ENCODE data around the gene ARHGAP44. TPM values are rescaled to one million over a fixed set of nuclear protein-coding genes. Genes with fewer than 3 reads are reported as not detected.

ARHGAP44 gene
- total RNA-seq, 1 experiment from 2014 or later, result 7.3 TPM

DNA sequence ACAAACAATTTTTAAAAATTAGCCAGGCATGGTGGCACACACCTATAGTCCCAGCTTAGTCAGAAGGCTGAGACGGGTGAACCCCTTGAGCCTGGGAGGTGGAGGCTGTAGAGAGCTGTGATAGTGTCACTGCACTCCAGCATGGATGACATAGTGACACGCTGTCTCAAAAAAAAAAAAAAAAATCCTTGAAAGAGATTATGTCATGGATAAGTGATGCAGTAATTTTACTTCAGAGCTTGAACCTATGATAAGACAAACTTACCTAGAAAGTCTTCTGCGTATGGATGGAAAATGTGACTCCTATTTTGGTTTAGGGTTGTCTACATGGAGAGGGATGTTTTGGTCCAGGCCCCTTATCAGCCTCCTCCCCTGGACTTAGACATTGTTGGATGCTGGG, 176.7 kb downstream of the ARHGAP44 start:
- H3K27me3 ChIP-seq (ENCODE audit: insufficient read depth, low read length), result no peaks in the 10 kb centered on the region
- H2AFZ ChIP-seq (ENCODE audit: low read depth, low read length, poor library complexity, severe bottlenecking), result no peak overlapping the region
- no peak overlapping the region for H3K27ac ChIP-seq (ENCODE audit: low read depth, low read length)
- ChIA-PET CTCF (no interaction called here), RAD21 (ENCODE audit: low non-redundant PET in 1 of 2, low total read pairs in 2 of 2, uncharacterized antibody in 2 of 2, unreplicated experiment in 2 of 2) (no interaction called here), POLR2A (no interaction called here)
- no TSS peak for BruUV-seq (replicated peaks)
- no peak overlapping the region for H3K4me3 ChIP-seq (replicated peaks in 1 of 2; ENCODE audit: low read depth in 1 of 2, low read length in 2 of 2)
- no peaks in the 10 kb centered on the region for H4K20me1 ChIP-seq (ENCODE audit: insufficient read depth)
- no peak for TF ChIP-seq YY1 (IDR thresholded peaks at IDR 0.05; ENCODE audit: extremely low read depth, insufficient replicate concordance, low read depth, low read length)
- no peak for TF ChIP-seq ATF3 (IDR thresholded peaks at IDR 0.05)
- TF ChIP-seq SIN3A (IDR thresholded peaks at IDR 0.05; ENCODE audit: low read depth), result no peak
- no peak for TF ChIP-seq TCF7L2 (IDR thresholded peaks at IDR 0.05; ENCODE audit: borderline replicate concordance, extremely low read depth, insufficient read depth, insufficient read length)
- H3K79me2 ChIP-seq (ENCODE audit: insufficient read depth, low read length), result no peaks in the 10 kb centered on the region
- no peaks in the 10 kb centered on the region for H3K9me3 ChIP-seq (ENCODE audit: control insufficient read depth in 1 of 2, insufficient read depth in 1 of 2, low read depth in 1 of 2, low read length in 2 of 2)
- DNase-seq (ENCODE audit: low read depth, low spot score) (no peak), ATAC-seq (no peak)
- no peak overlapping the region for H3K9ac ChIP-seq (ENCODE audit: low read length)
- intact Hi-C loops (cut with micrococcal nuclease), result no loop called here
- H3K4me2 ChIP-seq (ENCODE audit: low read length), result no peak overlapping the region
- H3K9me2 ChIP-seq (ENCODE audit: insufficient read depth), result no peaks in the 10 kb centered on the region
- no peaks in the 10 kb centered on the region for H3K4me1 ChIP-seq (ENCODE audit: control insufficient read depth in 1 of 2, insufficient read depth in 2 of 2, low read length in 2 of 2)
- H3K36me3 ChIP-seq (ENCODE audit: control insufficient read depth in 1 of 2, insufficient read depth in 2 of 2, low read length in 2 of 2), result no peaks in the 10 kb centered on the region

- H3K4me3 ChIP-seq (replicated peaks in 1 of 2; ENCODE audit: low read depth in 1 of 2, low read length in 2 of 2), result no peak overlapping the region
- TF ChIP-seq YY1 (IDR thresholded peaks at IDR 0.05; ENCODE audit: extremely low read depth, insufficient replicate concordance, low read depth, low read length) (no peak), POLR2AphosphoS5 (IDR thresholded peaks at IDR 0.05; ENCODE audit: low read depth, low read length) (no peak), FOSL1 (IDR thresholded peaks at IDR 0.05; ENCODE audit: low read depth) (no peak), CEBPB (IDR thresholded peaks at IDR 0.05; ENCODE audit: low read depth) (no peak)
- TF ChIP-seq, protein P1, sequence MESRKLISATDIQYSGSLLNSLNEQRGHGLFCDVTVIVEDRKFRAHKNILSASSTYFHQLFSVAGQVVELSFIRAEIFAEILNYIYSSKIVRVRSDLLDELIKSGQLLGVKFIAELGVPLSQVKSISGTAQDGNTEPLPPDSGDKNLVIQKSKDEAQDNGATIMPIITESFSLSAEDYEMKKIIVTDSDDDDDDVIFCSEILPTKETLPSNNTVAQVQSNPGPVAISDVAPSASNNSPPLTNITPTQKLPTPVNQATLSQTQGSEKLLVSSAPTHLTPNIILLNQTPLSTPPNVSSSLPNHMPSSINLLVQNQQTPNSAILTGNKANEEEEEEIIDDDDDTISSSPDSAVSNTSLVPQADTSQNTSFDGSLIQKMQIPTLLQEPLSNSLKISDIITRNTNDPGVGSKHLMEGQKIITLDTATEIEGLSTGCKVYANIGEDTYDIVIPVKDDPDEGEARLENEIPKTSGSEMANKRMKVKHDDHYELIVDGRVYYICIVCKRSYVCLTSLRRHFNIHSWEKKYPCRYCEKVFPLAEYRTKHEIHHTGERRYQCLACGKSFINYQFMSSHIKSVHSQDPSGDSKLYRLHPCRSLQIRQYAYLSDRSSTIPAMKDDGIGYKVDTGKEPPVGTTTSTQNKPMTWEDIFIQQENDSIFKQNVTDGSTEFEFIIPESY (IDR thresholded peaks at IDR 0.05; ENCODE audit: extremely low read depth, insufficient replicate concordance, low read length), result no peak
- H4K20me1 ChIP-seq (ENCODE audit: insufficient read depth), result no peaks in the 10 kb centered on the region
- intact Hi-C loops (cut with micrococcal nuclease), result no loop called here
- ATAC-seq (no peak), DNase-seq (ENCODE audit: low read depth, low spot score) (no peak)
- BruUV-seq (replicated peaks), result no TSS peak
- no peak overlapping the region for H2AFZ ChIP-seq (ENCODE audit: low read depth, low read length, poor library complexity, severe bottlenecking)
- CTCF ChIA-PET, result no interaction called here
- H3K9me3 ChIP-seq (ENCODE audit: control insufficient read depth in 1 of 2, insufficient read depth in 1 of 2, low read depth in 1 of 2, low read length in 2 of 2), result no peaks in the 10 kb centered on the region
- H3K9ac ChIP-seq (ENCODE audit: low read length), result no peak overlapping the region
- no peaks in the 10 kb centered on the region for H3K27me3 ChIP-seq (ENCODE audit: insufficient read depth, low read length)
- no peaks in the 10 kb centered on the region for H3K36me3 ChIP-seq (ENCODE audit: control insufficient read depth in 1 of 2, insufficient read depth in 2 of 2, low read length in 2 of 2)
- RAD21 ChIA-PET (ENCODE audit: low non-redundant PET in 1 of 2, low total read pairs in 2 of 2, uncharacterized antibody in 2 of 2, unreplicated experiment in 2 of 2), result no interaction called here
- H3K27ac ChIP-seq (ENCODE audit: low read depth, low read length), result no peak overlapping the region
- H3K4me2 ChIP-seq (ENCODE audit: low read length), result no peak overlapping the region
- POLR2A ChIA-PET, result no interaction called here
- no peaks in the 10 kb centered on the region for H3K4me1 ChIP-seq (ENCODE audit: control insufficient read depth in 1 of 2, insufficient read depth in 2 of 2, low read length in 2 of 2)
- no peaks in the 10 kb centered on the region for H3K9me2 ChIP-seq (ENCODE audit: insufficient read depth)
- H3K79me2 ChIP-seq (ENCODE audit: insufficient read depth, low read length), result no peaks in the 10 kb centered on the region
Measured at GRCh38 chr17:12966413-12966812, 177.1 kb downstream of the ARHGAP44 start.
